Endodermal cell (in vitro differentiated cells): Measurements from ENCODE around the gene PRADC1. TPM values are rescaled to one million over a fixed set of nuclear protein-coding genes. Genes with fewer than 3 reads are reported as not detected.

Source experiments
- DNase-seq: peaks from one replicate; pipeline ENCODE4 v3.0.0-alpha.2; 2017
- H3K27ac ChIP-seq: 2 replicates; pipeline ENCODE4 v1.5.1; 2013; ENCODE audit warnings: mild to moderate bottlenecking, low read depth, low read length, moderate library complexity
- H3K27me3 ChIP-seq: 2 replicates; pipeline ENCODE4 v1.6.1; 2013; ENCODE audit warnings: mild to moderate bottlenecking, low read length, moderate library complexity; ENCODE audit not compliant: insufficient read depth, control insufficient read depth, poor library complexity, severe bottlenecking
- H3K36me3 ChIP-seq: 2 replicates; pipeline ENCODE4 v1.7.0; 2013; ENCODE audit warnings: mild to moderate bottlenecking, low read length, moderate library complexity; ENCODE audit not compliant: control insufficient read depth, insufficient read depth
- H3K4me1 ChIP-seq: one replicate; pipeline ENCODE4 v1.7.0; 2013; ENCODE audit warnings: low read length; ENCODE audit not compliant: control insufficient read depth, insufficient read depth
- H3K4me3 ChIP-seq: 2 replicates; pipeline ENCODE4 v1.5.1; 2013; ENCODE audit warnings: mild to moderate bottlenecking, low read length, moderate library complexity
- H3K9ac ChIP-seq: 2 replicates; pipeline ENCODE4 v1.6.1; 2013; ENCODE audit warnings: mild to moderate bottlenecking, low read length, moderate library complexity; ENCODE audit not compliant: poor library complexity, severe bottlenecking; ENCODE audit errors: extremely low read depth
- H3K9me3 ChIP-seq: 2 replicates; pipeline ENCODE4 v1.6.1; 2013; ENCODE audit warnings: mild to moderate bottlenecking, low read length, moderate library complexity; ENCODE audit not compliant: control insufficient read depth
- H3K27ac Mint-ChIP-seq: 2 replicates; pipeline ENCODE4 v1.8.0; 2020; ENCODE audit warnings: mixed read lengths
- H3K27me3 Mint-ChIP-seq: 2 replicates; pipeline ENCODE4 v1.8.0; 2021; ENCODE audit warnings: mild to moderate bottlenecking, mixed read lengths; ENCODE audit not compliant: insufficient read depth
- H3K36me3 Mint-ChIP-seq: 2 replicates; pipeline ENCODE4 v1.8.0; 2020; ENCODE audit warnings: low read depth, mixed read lengths
- H3K4me1 Mint-ChIP-seq: 2 replicates; pipeline ENCODE4 v1.8.0; 2020; ENCODE audit warnings: mixed read lengths
- H3K4me3 Mint-ChIP-seq: 2 replicates; pipeline ENCODE4 v1.8.0; 2020; ENCODE audit warnings: mild to moderate bottlenecking, moderate library complexity, mixed read lengths
- H3K9me3 Mint-ChIP-seq: 2 replicates; pipeline ENCODE4 v1.8.0; 2020; ENCODE audit warnings: mild to moderate bottlenecking, mixed read lengths
- WGBS, 2 experiments: methylation state at CpG; one replicate each; pipeline versions ENCODE4 v1.1.5 to v1.1.7; 2013; ENCODE audit warnings: missing lambda C conversion rate in 2 of 2, mixed read lengths in 1 of 2; ENCODE audit not compliant: insufficient coverage in 1 of 2, insufficient read length in 1 of 2; 5-methylcytosine and 5-hydroxymethylcytosine counted together
- total RNA-seq, 2 donors: library from RNA; stranded (reverse); fragmentation: NEBNext Ultra II Directional in 1 of 2; extraction: Animal tissue kit (Norgen Biotek cat#: 25700) in 1 of 2; gene quantifications; 2 replicates in 1 of 2; 3 replicates in 1 of 2; pipeline ENCODE4 v1.2.1, GENCODE V29; 2021
- TF ChIP-seq, protein P1 (sequence below): fragments of 200-600 bp; sonication (generic); conservative IDR thresholded peaks from 2 replicates; pipeline ENCODE4 v1.5.0; 2021; ENCODE audit warnings: antibody characterized with exemption, mild to moderate bottlenecking

The PRADC1 gene
- total RNA-seq, 2 donors from 2014 or later = 8.8 to 10.2 TPM

DNA sequence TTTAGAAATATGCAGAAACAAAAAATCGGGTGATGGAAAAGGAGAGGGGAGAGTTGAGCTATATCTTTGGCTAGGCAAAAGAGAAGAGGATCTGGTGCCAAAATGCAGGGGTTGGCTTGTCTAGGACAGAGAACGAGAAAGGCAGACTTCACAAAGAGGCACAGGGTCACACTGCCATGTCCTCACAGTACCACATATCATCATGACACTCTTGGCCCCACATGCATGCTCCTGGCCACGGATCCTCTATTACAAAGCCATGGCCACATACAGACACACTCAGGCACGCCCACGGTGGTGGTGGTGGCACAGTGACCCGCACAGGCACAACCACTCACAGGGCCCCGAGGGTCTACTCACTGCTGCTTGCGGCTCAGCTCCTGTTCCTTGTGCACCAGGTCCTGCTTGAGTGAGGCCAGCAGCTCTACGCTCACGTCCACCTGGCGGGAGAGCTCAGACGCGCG, 35.4 kb upstream of the PRADC1 start:
- Histone ChIP-seq H3K4me3 (peak overlapping the region; percentile 72), H3K9me3 (no peaks in the 10 kb centered on the region), H3K9ac (no peak overlapping the region), H3K27ac (no peak overlapping the region), H3K27me3 (peaks cover 45% of the 10 kb centered on the region), H3K4me1 (peaks cover 3% of the 10 kb centered on the region), H3K36me3 (no peaks in the 10 kb centered on the region)
- Mint-ChIP-seq H3K4me3 (peak overlapping the region; percentile 50), H3K27ac (no peak overlapping the region), H3K9me3 (no peaks in the 10 kb centered on the region), H3K36me3 (peaks cover 7% of the 10 kb centered on the region), H3K27me3 (peaks cover 50% of the 10 kb centered on the region), H3K4me1 (peaks cover 5% of the 10 kb centered on the region)
- TF ChIP-seq, protein P1, sequence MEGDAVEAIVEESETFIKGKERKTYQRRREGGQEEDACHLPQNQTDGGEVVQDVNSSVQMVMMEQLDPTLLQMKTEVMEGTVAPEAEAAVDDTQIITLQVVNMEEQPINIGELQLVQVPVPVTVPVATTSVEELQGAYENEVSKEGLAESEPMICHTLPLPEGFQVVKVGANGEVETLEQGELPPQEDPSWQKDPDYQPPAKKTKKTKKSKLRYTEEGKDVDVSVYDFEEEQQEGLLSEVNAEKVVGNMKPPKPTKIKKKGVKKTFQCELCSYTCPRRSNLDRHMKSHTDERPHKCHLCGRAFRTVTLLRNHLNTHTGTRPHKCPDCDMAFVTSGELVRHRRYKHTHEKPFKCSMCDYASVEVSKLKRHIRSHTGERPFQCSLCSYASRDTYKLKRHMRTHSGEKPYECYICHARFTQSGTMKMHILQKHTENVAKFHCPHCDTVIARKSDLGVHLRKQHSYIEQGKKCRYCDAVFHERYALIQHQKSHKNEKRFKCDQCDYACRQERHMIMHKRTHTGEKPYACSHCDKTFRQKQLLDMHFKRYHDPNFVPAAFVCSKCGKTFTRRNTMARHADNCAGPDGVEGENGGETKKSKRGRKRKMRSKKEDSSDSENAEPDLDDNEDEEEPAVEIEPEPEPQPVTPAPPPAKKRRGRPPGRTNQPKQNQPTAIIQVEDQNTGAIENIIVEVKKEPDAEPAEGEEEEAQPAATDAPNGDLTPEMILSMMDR = no peak
- DNase-seq = no peak
- 41 to 44% methylated on average over 11 to 14 of the region's 14 CpGs for WGBS, 2 experiments

DNA sequence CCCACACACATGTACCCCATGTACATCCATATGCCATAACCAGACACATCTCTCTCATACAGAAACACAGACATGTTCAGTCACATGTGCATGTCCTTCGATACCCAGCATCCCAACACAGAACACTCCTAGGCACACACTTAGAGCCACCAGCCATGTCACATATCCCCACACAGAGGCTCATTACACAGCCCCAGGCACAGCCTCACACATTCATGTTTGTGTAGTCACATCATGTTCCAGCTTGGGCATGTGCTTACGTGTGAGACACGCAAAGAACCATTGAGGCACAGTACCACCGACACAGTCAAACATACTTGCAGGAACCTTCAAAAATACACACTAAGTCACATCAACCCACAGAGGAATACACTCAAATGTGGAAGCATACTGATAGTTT, 34.0 kb upstream of the PRADC1 start:
- Histone ChIP-seq H3K4me1 (peaks cover under 1% of the 10 kb centered on the region), H3K9me3 (no peaks in the 10 kb centered on the region), H3K36me3 (no peaks in the 10 kb centered on the region), H3K4me3 (no peak overlapping the region), H3K9ac (no peak overlapping the region), H3K27me3 (peaks cover 45% of the 10 kb centered on the region), H3K27ac (no peak overlapping the region)
- H3K27ac Mint-ChIP-seq = no peak overlapping the region
- DNase-seq = no peak
- 96 to 100% methylated on average over 4 of the region's 4 CpGs for WGBS, 2 experiments
- no peaks in the 10 kb centered on the region for H3K9me3 Mint-ChIP-seq
- TF ChIP-seq, protein P1 = no peak
- H3K4me3 Mint-ChIP-seq = no peak overlapping the region
- H3K4me1 Mint-ChIP-seq = peaks cover 3% of the 10 kb centered on the region
- H3K36me3 Mint-ChIP-seq = peaks cover 7% of the 10 kb centered on the region
- peaks cover 48% of the 10 kb centered on the region for H3K27me3 Mint-ChIP-seq

DNA sequence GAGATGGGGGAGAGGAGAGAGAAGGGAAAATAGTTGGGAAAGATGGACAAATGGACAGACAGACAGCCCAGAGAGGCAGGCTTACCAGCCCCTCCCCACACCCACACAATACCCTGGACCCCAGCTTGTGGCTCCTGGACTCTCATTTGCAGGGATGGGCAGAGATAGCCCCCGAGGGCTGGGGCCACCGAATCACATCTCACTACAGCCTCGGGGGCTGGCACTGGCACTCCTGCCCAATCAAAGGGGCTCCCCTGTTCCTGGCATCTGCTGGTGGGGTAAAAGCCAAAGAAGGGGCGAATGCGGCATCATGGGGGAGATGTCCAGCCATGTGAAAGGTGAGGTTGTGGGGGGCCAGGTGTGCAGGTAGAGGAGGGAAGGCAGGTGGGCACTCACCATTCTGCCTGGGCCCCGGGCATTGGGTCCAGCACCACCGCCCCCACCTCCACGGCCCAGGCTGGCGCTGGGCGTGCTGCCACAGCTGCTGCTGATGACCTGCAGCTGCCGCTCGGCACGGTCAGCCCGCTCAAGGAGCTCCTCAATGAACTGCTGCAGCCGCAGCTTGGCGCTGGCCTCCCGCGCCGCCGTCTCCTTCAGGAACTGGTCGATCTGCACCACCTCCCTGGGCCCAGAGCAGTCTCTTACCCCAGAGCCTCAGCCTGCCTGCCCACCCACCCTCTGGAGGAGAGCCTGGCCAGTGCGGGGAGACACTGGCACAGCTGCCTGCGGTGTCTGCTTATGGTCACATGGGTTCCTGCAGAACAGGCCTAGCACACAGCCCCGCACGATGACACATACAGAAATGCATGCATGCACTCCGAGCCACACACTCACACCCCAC, 33.2 kb upstream of the PRADC1 start:
- 89 to 92% methylated on average over 10 to 26 of the region's 26 CpGs for WGBS, 2 experiments
- H3K27me3 Mint-ChIP-seq = peaks cover 43% of the 10 kb centered on the region
- H3K27ac Mint-ChIP-seq = no peak overlapping the region
- Histone ChIP-seq H3K9me3 (no peaks in the 10 kb centered on the region), H3K9ac (no peak overlapping the region), H3K4me3 (no peak overlapping the region), H3K36me3 (no peaks in the 10 kb centered on the region), H3K27ac (no peak overlapping the region), H3K27me3 (peaks cover 45% of the 10 kb centered on the region), H3K4me1 (no peaks in the 10 kb centered on the region)
- peaks cover 7% of the 10 kb centered on the region for H3K36me3 Mint-ChIP-seq
- H3K4me1 Mint-ChIP-seq = no peaks in the 10 kb centered on the region
- DNase-seq = no peak
- no peaks in the 10 kb centered on the region for H3K9me3 Mint-ChIP-seq
- H3K4me3 Mint-ChIP-seq = no peak overlapping the region
- TF ChIP-seq, protein P1 = no peak
